ENCODE data around the gene ABI3BP.

Gene ABI3BP

DNA sequence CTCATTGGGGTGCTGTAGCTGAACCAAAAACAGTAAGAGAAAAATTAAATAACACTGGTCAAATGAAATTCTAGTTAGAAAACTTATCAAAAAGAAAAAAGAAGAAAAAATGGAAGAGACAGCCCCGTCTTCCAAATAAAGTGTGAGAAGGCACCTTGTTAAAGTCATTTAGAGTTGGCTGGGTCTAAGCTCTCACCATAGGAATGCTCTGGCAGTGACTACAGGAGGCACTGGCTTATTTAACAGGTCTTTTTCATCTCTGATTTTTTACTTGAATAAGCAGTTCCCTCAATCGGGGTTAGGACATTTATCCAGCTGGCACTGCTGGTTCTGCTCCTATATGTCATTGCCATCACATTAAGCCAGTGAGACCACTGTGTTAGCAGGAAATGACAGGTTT lies 1.6 kb upstream of the ABI3BP start:
- TF ChIP-seq GATA2 (IDR thresholded peaks at IDR 0.05; ENCODE audit: low read depth, low read length) = no peak
- TF ChIP-seq GATA3 (IDR thresholded peaks at IDR 0.05; ENCODE audit: low read depth, low read length) = no peak

DNA sequence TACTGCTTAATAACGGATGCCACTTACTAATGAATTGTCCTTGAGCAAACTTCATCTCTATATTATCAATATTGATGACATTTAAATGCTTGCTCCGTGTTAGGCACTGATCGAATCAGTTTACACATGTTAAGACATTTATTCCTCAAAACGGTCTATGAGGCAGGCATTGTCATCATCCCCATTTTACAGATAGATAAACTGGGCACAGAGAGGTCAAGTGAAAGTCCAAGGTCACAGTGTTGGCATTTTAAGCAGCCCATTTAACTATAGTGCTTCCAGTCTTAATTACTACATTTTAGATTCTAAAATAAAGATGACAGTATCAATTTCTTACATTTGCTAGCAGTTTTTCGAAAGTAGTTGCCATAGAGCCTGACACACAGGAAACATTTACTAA lies 966 bp upstream of the ABI3BP start:
- TF ChIP-seq GATA3 (IDR thresholded peaks at IDR 0.05; ENCODE audit: low read depth, low read length) (no peak), GATA2 (IDR thresholded peaks at IDR 0.05; ENCODE audit: low read depth, low read length) (no peak)

DNA sequence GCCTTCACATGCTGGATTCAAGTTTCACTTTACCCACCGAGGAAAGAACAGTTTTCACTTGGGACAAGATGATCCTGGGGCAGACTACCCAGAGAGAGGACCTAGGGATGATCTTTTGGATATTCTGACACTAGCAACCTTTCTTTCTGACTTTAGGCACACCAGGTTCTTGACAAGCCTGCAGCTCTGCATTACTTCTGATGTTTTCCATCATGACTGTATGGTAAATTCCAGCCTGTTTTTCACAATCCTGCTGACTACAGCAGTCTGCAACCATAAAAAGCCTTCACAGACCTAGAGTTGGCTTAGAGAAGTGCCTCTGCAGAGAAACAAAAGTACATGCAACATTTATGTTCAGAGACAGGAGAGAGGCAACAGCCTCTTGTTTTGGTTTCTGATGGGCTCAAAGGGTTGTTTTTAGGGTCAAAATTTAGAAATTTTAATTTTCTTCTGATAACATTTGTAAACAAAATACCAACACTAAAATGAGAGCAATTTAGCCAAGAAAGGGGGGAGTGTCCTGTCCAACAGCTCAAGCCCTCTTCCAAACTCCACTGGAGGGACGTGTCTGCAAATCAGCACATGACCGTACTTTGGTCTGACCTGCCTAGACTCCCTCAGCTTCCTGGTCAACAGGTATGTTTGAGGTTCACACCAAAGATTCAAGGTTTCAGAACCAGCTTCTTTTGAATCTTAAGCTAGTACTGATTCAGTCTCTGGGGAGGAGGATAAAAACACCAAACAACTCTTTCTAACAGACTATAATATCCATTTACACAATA lies 799 bp downstream of the ABI3BP start:
- no peak for TF ChIP-seq GATA2 (IDR thresholded peaks at IDR 0.05; ENCODE audit: low read depth, low read length)
- no peak for TF ChIP-seq GATA3 (IDR thresholded peaks at IDR 0.05; ENCODE audit: low read depth, low read length)

DNA sequence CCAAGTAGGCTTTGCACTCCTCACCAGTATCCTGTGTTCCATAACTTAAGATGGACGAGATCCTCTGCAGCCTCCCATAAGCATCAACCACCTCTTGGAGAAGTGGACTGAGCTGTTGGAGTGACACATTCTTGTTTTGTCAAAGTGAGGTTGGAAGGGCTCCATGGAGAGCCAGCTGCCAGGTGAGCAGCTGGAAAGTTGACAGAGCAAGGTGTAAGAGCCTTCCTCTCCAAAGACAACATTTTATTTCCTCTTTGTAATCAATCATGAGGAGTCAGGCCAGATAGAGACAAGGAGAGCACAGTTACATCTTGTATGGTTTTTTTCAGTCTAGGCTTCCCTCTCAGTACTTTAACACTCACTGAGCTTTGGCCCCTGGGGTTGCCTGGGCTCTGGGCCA lies 5.1 kb downstream of the ABI3BP start:
- no peak for TF ChIP-seq GATA3 (IDR thresholded peaks at IDR 0.05; ENCODE audit: low read depth, low read length)
- TF ChIP-seq GATA2 (IDR thresholded peaks at IDR 0.05; ENCODE audit: low read depth, low read length) = no peak

DNA sequence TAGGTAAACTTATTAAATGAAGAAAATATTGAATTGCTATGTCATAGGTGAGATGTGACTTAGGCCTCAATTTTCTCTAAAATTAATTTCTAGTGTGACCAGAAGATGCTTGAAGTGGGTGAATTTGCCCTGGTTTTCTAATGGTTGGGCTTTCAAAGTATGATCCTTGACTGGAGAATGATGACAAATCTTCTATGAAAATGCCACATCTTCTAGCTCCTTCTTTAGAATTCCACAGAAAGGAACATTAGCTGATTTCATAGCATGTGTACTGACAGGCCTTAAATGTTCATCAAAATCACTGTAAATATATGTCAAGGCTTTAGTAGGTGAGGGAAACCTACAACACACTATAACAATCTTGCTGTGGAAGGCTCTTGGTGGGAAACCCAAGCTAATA lies 8.9 kb downstream of the ABI3BP start:
- no peak for TF ChIP-seq GATA3 (IDR thresholded peaks at IDR 0.05; ENCODE audit: low read depth, low read length)
- no peak for TF ChIP-seq GATA2 (IDR thresholded peaks at IDR 0.05; ENCODE audit: low read depth, low read length)

DNA sequence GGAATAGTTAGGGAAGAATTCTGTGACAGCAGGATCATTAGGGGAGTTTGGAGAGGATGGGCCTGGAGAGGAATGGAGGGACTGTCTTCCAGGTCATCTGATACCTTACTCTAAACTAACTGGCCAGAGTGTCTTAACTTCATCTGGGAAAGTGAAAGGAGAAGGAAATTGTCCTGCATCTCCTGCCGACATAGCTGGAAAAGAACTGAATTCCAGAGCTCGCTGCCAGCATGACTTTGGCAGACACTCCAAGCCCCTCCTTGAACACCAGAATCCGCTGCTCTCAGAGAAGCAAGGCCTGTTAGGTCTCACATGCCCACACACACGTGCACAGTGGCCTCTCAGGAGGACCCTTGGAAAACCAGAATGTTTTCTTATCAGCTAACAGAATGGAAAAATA lies 10.5 kb downstream of the ABI3BP start:
- TF ChIP-seq GATA2 (IDR thresholded peaks at IDR 0.05; ENCODE audit: low read depth, low read length) (no peak), GATA3 (IDR thresholded peaks at IDR 0.05; ENCODE audit: low read depth, low read length) (no peak)

DNA sequence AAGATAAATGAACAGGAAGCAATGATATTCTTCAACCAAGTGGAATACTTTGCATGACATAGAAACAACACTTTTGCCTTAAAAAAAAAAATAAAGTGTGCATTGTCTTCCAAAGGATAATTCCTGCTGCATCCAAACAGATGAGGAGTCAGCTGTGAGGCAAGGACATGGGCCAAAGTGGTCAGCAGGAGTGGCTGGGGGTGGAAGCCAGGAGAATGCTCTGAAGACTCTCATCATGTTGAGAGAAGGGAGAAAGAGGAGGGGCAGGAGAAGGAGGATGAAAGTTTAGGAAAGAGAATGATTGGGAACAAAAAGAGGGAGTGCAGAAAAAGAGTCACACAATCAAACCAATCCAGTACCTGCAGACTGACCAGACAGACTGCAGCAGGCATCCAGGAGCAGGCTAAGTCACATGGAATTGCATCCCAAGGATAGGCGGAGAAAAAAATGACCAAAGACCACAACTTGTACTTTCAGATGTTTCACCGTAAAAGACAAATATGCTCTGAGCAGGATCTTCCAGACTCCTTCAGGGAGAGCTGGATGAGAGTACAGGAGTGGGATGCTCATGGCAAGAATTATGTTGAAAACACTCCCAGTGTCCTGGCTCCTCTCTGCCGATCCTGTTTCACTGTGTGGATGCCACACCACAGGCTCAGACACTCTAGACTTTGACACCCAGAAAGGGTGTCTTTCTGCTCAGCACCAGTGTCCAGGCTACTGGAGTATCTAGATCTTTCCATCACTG lies 11.9 kb downstream of the ABI3BP start:
- TF ChIP-seq GATA3 (IDR thresholded peaks at IDR 0.05; ENCODE audit: low read depth, low read length) (no peak), GATA2 (IDR thresholded peaks at IDR 0.05; ENCODE audit: low read depth, low read length) (no peak)

DNA sequence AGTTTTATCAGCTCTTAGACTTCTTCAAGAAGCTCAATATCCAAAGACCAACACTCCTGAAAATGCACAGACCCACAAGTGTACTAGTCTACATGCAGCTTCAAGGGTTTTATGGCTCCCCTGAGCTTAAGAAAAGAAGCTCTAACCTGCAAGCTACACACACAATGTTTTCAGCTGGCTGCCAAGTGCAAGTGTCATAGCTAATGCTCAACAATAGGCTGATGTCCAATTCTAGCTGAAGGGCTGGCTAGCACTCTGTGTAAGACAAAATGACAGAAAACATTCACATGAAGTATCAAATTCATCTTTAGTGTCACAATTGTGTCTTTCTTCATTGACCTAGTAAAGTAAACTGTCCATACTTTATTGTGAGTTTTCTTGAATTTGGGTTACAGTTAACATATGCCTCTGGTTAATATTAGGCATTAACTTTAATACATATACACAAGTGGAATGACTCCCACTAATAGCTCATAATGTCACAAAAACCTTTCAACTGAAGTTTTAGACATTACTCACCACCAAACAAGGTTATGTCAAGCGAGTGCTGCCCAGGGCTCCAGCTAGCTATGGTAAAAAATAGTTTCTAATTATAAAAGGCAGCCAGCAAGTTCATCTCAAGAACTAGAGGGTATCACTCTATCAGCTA lies 15.1 kb downstream of the ABI3BP start:
- no peak for TF ChIP-seq GATA3 (IDR thresholded peaks at IDR 0.05; ENCODE audit: low read depth, low read length)
- TF ChIP-seq GATA2 (IDR thresholded peaks at IDR 0.05; ENCODE audit: low read depth, low read length) = no peak

DNA sequence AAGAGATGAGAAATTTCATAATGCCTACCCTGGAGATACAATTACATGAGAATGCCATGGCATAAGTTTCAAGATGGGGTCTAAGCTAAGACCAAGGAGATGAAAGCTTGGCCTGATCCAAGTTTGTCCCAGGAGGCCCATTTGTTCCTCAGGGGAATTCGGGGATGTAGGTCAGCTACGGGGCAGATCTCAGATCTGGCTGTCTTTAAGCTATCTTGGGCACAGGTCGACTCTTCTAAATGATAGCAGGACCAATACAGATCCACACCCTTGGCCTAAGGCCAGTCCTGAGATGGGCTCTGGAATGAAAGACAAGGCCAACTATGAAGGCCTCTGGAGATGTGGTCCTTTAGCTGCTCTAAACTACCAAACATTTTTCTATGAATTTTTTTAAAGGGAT lies 16.6 kb downstream of the ABI3BP start:
- TF ChIP-seq GATA3 (IDR thresholded peaks at IDR 0.05; ENCODE audit: low read depth, low read length) (no peak), GATA2 (IDR thresholded peaks at IDR 0.05; ENCODE audit: low read depth, low read length) (no peak)

DNA sequence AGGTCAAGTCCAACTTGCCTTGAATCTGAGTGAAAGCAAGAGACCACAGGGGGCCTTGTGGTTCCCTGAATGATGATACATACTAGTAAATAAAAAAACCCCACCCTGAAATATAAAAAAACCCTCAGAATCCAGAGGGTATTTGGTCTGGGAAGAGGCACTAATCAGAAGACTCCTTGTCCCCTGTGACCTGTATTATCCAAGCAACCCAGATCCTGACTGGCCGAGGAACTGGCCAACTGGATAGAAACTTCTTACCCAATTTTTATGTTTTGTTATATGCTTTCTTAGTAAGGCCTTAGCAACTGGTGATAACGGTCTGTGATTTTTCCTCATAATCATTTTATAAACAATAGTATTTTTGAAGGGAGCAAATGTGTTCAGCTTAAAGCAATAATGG lies 17.5 kb downstream of the ABI3BP start:
- no peak for TF ChIP-seq GATA2 (IDR thresholded peaks at IDR 0.05; ENCODE audit: low read depth, low read length)
- TF ChIP-seq GATA3 (IDR thresholded peaks at IDR 0.05; ENCODE audit: low read depth, low read length) = no peak

DNA sequence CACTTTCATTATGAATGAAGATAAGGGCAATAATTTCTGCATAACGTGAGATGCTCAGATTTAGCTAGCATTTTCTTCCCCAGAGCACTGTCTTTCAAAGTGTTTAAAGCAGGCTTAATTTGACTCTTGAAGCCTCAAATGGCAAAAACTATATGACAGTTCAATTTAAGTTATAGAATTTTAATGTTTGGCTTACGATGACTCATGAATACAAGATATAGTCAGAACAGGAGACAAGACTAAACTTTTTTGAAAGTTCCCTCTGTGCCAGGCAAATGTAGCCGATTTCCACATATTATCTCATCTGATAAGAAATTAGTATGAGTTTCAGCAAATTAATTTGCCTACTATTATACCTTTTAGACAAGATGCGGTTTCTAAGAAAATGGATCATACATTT lies 19.6 kb downstream of the ABI3BP start:
- TF ChIP-seq GATA3 (IDR thresholded peaks at IDR 0.05; ENCODE audit: low read depth, low read length) = no peak
- TF ChIP-seq GATA2 (IDR thresholded peaks at IDR 0.05; ENCODE audit: low read depth, low read length) = no peak

DNA sequence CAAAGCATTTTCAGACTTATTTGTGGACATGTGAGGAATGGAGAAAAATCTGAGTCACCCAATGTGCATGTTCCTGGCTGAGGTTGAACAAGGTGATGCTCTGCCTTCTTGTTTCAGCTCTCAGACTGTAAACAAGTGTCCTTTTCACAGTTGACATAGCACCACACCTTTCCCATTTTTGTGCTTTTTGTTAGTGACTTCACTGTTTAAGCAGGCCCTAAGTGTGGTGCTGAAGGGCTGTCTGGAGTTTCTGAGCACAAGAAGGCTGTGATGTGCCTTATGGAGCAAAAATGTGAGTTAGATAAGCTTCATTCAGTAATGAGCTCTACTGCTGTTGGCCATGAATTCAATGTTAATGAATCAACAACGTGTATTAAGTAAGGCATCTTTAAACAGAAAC lies 20.4 kb downstream of the ABI3BP start:
- TF ChIP-seq GATA3 (IDR thresholded peaks at IDR 0.05; ENCODE audit: low read depth, low read length) = no peak
- no peak for TF ChIP-seq GATA2 (IDR thresholded peaks at IDR 0.05; ENCODE audit: low read depth, low read length)

DNA sequence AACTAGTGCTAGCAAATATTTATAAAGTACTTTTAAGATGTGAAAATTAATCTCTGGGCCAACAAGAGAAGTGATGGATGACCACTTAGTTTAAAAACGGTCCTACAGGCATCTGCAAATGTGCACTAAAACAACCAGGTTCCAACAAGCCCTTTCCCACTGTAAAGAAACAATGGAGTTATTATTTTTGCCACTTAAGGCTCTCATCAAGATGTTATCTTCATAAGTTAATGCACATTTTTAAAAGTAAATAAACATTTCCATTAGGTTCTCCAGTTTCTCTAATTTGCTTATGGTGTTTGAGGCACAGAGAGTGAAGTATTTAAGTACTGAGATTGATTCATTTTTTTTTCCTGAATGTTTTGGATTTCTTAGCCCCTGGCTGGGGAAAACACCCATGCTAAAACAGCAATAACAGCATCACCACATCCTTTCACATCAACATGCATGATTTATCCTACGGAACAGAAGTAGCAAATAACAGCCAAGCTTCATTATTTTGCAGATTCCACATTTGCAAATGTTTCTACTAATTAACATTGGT lies 20.8 kb downstream of the ABI3BP start:
- TF ChIP-seq GATA3 (IDR thresholded peaks at IDR 0.05; ENCODE audit: low read depth, low read length) = no peak; the same call in 1 of the 2 replicates
- no peak for TF ChIP-seq GATA2 (IDR thresholded peaks at IDR 0.05; ENCODE audit: low read depth, low read length)

DNA sequence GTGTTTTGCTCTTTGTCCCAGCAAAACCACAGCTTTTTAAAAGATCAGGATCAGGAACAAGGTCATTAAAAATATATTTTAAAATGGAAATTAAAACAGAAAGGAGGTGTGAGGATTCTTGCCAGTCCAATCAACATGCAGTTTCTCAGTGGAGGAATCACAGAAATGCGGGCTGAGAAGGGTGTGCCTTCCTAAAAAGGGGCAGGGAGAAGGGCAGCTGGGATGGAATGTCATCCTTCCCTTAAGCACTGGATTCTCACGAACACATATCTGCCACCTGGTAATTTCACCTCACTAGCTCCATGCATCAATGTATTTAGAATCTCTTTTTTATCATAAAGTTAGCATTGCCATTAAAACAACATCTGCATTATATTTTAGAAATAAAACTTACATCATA lies 21.4 kb downstream of the ABI3BP start:
- TF ChIP-seq GATA2 (IDR thresholded peaks at IDR 0.05; ENCODE audit: low read depth, low read length) (no peak), GATA3 (IDR thresholded peaks at IDR 0.05; ENCODE audit: low read depth, low read length) (no peak)

Data from SH-SY5Y (cell line).